ENCODE measurements around the gene GRK2.

The GRK2 gene

GRCh38 chr11:67310246-67311050 lies 44.2 kb downstream of the GRK2 start:
- in situ Hi-C loops (cut with HindIII; ENCODE audit: low sequenced_read_pairs): no loop called here

GRCh38 chr11:67311051-67311555 lies 44.8 kb downstream of the GRK2 start:
- in situ Hi-C loops (cut with HindIII; ENCODE audit: low sequenced_read_pairs): no loop called here

- in situ Hi-C loops (cut with HindIII; ENCODE audit: low sequenced_read_pairs): no loop called here
Observed at GRCh38 chr11:67311556-67312082, 45.3 kb downstream of the GRK2 start.

GRCh38 chr11:67312187-67313021 lies 46.1 kb downstream of the GRK2 start:
- in situ Hi-C loops (cut with HindIII; ENCODE audit: low sequenced_read_pairs): no loop called here

GRCh38 chr11:67313125-67313890 lies 47.0 kb downstream of the GRK2 start:
- in situ Hi-C loops (cut with HindIII; ENCODE audit: low sequenced_read_pairs): no loop called here

GRCh38 chr11:67314218-67314617 lies 47.9 kb downstream of the GRK2 start:
- in situ Hi-C loops (cut with HindIII; ENCODE audit: low sequenced_read_pairs): no loop called here

- in situ Hi-C loops (cut with HindIII; ENCODE audit: low sequenced_read_pairs): loop anchor here (5.0 kb wide), 1 partner anchor 83 kb away; no protein-coding TSS in a partner anchor
Observed at GRCh38 chr11:67315325-67315909, 49.1 kb downstream of the GRK2 start.

GRCh38 chr11:67316882-67317204 lies 50.6 kb downstream of the GRK2 start:
- in situ Hi-C loops (cut with HindIII; ENCODE audit: low sequenced_read_pairs): loop anchor here (5.0 kb wide), 1 partner anchor 85 kb away; no protein-coding TSS in a partner anchor

GRCh38 chr11:67317205-67317887 lies 51.1 kb downstream of the GRK2 start:
- in situ Hi-C loops (cut with HindIII; ENCODE audit: low sequenced_read_pairs): loop anchor here (5.0 kb wide), 1 partner anchor 85 kb away; no protein-coding TSS in a partner anchor

GRCh38 chr11:67317888-67318555 lies 51.7 kb downstream of the GRK2 start:
- in situ Hi-C loops (cut with HindIII; ENCODE audit: low sequenced_read_pairs): loop anchor here (5.0 kb wide), 1 partner anchor 86 kb away; no protein-coding TSS in a partner anchor

- in situ Hi-C loops (cut with HindIII; ENCODE audit: low sequenced_read_pairs): loop anchor here (5.0 kb wide), 1 partner anchor 87 kb away; no protein-coding TSS in a partner anchor
Observed at GRCh38 chr11:67318876-67319275, 52.6 kb downstream of the GRK2 start.

GRCh38 chr11:67320011-67320410 lies 53.7 kb downstream of the GRK2 start:
- in situ Hi-C loops (cut with HindIII; ENCODE audit: low sequenced_read_pairs): no loop called here

GRCh38 chr11:67320691-67321090 lies 54.4 kb downstream of the GRK2 start:
- in situ Hi-C loops (cut with HindIII; ENCODE audit: low sequenced_read_pairs): no loop called here

GRCh38 chr11:67321313-67321871 lies 55.1 kb downstream of the GRK2 start:
- in situ Hi-C loops (cut with HindIII; ENCODE audit: low sequenced_read_pairs): no loop called here

- in situ Hi-C loops (cut with HindIII; ENCODE audit: low sequenced_read_pairs): no loop called here
Observed at GRCh38 chr11:67322049-67322448, 55.8 kb downstream of the GRK2 start.

GRCh38 chr11:67323526-67323925 lies 57.3 kb downstream of the GRK2 start:
- in situ Hi-C loops (cut with HindIII; ENCODE audit: low sequenced_read_pairs): no loop called here

GRCh38 chr11:67332081-67332691 lies 65.9 kb downstream of the GRK2 start:
- in situ Hi-C loops (cut with HindIII; ENCODE audit: low sequenced_read_pairs): no loop called here
